GM23338 (cell line): ENCODE measurements around the gene NR3C1.

ENCODE experiments used
- CREB1 ChIP-seq: fragments of 250-450 bp; sonication (Bioruptor Pico); IDR thresholded peaks from 2 replicates; pipeline ENCODE4 v1.5.0; 2020; ENCODE audit warnings: low read depth, mild to moderate bottlenecking, moderate library complexity
- EZH2 ChIP-seq: fragments of 200-600 bp; sonication (generic); IDR thresholded peaks from one replicate; pipeline ENCODE4 v1.8.0; 2017; ENCODE audit warnings: antibody characterized with exemption, mild to moderate bottlenecking, low read depth; ENCODE audit not compliant: unreplicated experiment
- EZH2phosphoT487 ChIP-seq: fragments of 200-600 bp; sonication (generic); IDR thresholded peaks from one replicate; pipeline ENCODE4 v1.8.1; 2018; ENCODE audit warnings: antibody characterized with exemption; ENCODE audit not compliant: unreplicated experiment
- JUNB ChIP-seq: IDR thresholded peaks from one replicate; pipeline ENCODE4 v1.6.1; 2016; ENCODE audit warnings: antibody characterized with exemption; ENCODE audit not compliant: unreplicated experiment
- POLR2AphosphoS5 ChIP-seq: IDR thresholded peaks from 2 replicates; pipeline ENCODE4 v1.6.1; 2016; ENCODE audit warnings: antibody characterized with exemption, low read depth
- STAT1 ChIP-seq: IDR thresholded peaks from one replicate; pipeline ENCODE4 v1.6.1; 2016; ENCODE audit warnings: antibody characterized with exemption; ENCODE audit not compliant: unreplicated experiment
- ZNF114 ChIP-seq: fragments of 250-450 bp; sonication (Bioruptor Pico); IDR thresholded peaks from 2 replicates; pipeline ENCODE4 v1.5.0; 2020; ENCODE audit warnings: mild to moderate bottlenecking, moderate library complexity
- ZNF331 ChIP-seq: fragments of 250-450 bp; sonication (Bioruptor Pico); IDR thresholded peaks from 2 replicates; pipeline ENCODE4 v1.5.0; 2020; ENCODE audit warnings: low read depth, mild to moderate bottlenecking, moderate library complexity
- TF ChIP-seq, protein P1 (sequence below), 2 experiments: fragments of 200-600 bp in 1 of 2; sonication (generic) in 1 of 2; conservative IDR thresholded peaks; 2 replicates each; pipeline versions ENCODE4 v1.5.1 to v1.6.1; 2016 to 2017; ENCODE audit warnings: antibody characterized with exemption in 2 of 2, low read depth in 2 of 2, mild to moderate bottlenecking in 2 of 2, moderate library complexity in 1 of 2
- TF ChIP-seq, protein P2 (sequence below): IDR thresholded peaks from one replicate; pipeline ENCODE4 v1.6.1; 2018; ENCODE audit warnings: antibody characterized with exemption; ENCODE audit not compliant: unreplicated experiment
- TF ChIP-seq, protein P3 (sequence below): IDR thresholded peaks from 2 replicates; pipeline ENCODE4 v1.6.1; 2016; ENCODE audit warnings: antibody characterized with exemption
- TF ChIP-seq, protein P4 (sequence below): fragments of 250-450 bp; sonication (Bioruptor Pico); IDR thresholded peaks from 2 replicates; pipeline ENCODE4 v1.5.0; 2020; ENCODE audit warnings: mild to moderate bottlenecking, moderate library complexity

DNA sequence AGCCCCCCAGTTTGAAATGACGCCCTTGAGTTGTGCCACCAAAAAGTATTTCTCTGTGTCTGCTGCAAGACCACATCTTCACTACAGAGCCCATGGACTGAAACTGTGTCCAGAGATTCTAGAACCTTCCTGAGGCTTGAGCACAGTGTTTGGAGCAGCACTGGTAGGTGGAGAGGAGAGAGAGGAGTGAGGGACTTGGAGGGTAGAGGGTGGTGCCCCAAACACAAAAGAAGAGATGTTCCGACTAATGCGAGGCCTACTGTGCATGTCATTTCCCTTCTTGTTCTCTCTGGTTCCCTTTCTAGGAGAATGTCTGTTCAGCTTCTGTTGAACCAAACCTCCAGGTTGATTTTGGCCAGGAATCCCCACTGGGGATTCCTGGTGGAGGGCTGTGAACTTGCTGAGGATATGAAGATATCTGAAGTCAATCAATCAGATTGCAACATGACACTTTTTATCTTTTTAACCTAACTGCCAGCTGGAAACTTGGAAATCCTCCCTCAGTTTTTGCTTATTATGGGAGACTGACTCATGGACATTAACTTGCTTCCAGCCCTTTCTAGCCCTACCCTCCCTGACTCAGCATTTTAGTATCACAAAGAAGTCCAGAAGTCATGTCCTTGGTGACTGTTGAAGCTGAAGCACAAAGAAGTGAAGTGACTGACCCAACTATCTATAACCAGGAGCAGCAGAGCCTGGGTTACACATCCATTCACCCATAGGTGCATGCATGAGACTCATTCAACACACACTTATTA is 154.5 kb downstream of the NR3C1 start:
- TF ChIP-seq, protein P1, sequence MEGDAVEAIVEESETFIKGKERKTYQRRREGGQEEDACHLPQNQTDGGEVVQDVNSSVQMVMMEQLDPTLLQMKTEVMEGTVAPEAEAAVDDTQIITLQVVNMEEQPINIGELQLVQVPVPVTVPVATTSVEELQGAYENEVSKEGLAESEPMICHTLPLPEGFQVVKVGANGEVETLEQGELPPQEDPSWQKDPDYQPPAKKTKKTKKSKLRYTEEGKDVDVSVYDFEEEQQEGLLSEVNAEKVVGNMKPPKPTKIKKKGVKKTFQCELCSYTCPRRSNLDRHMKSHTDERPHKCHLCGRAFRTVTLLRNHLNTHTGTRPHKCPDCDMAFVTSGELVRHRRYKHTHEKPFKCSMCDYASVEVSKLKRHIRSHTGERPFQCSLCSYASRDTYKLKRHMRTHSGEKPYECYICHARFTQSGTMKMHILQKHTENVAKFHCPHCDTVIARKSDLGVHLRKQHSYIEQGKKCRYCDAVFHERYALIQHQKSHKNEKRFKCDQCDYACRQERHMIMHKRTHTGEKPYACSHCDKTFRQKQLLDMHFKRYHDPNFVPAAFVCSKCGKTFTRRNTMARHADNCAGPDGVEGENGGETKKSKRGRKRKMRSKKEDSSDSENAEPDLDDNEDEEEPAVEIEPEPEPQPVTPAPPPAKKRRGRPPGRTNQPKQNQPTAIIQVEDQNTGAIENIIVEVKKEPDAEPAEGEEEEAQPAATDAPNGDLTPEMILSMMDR (conservative IDR thresholded peaks at IDR 0.05; ENCODE audit: low read depth in 2 of 2): no peak
- TF ChIP-seq, protein P2, sequence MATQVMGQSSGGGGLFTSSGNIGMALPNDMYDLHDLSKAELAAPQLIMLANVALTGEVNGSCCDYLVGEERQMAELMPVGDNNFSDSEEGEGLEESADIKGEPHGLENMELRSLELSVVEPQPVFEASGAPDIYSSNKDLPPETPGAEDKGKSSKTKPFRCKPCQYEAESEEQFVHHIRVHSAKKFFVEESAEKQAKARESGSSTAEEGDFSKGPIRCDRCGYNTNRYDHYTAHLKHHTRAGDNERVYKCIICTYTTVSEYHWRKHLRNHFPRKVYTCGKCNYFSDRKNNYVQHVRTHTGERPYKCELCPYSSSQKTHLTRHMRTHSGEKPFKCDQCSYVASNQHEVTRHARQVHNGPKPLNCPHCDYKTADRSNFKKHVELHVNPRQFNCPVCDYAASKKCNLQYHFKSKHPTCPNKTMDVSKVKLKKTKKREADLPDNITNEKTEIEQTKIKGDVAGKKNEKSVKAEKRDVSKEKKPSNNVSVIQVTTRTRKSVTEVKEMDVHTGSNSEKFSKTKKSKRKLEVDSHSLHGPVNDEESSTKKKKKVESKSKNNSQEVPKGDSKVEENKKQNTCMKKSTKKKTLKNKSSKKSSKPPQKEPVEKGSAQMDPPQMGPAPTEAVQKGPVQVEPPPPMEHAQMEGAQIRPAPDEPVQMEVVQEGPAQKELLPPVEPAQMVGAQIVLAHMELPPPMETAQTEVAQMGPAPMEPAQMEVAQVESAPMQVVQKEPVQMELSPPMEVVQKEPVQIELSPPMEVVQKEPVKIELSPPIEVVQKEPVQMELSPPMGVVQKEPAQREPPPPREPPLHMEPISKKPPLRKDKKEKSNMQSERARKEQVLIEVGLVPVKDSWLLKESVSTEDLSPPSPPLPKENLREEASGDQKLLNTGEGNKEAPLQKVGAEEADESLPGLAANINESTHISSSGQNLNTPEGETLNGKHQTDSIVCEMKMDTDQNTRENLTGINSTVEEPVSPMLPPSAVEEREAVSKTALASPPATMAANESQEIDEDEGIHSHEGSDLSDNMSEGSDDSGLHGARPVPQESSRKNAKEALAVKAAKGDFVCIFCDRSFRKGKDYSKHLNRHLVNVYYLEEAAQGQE: no peak
- TF ChIP-seq EZH2phosphoT487 (no peak), POLR2AphosphoS5 (no peak), EZH2 (no peak), ZNF331 (CRISPR knock-in tag) (no peak), JUNB (no peak), CREB1 (CRISPR knock-in tag) (no peak), STAT1 (no peak), ZNF114 (no peak)
- TF ChIP-seq, protein P3, sequence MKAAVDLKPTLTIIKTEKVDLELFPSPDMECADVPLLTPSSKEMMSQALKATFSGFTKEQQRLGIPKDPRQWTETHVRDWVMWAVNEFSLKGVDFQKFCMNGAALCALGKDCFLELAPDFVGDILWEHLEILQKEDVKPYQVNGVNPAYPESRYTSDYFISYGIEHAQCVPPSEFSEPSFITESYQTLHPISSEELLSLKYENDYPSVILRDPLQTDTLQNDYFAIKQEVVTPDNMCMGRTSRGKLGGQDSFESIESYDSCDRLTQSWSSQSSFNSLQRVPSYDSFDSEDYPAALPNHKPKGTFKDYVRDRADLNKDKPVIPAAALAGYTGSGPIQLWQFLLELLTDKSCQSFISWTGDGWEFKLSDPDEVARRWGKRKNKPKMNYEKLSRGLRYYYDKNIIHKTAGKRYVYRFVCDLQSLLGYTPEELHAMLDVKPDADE: no peak
- TF ChIP-seq, protein P4, sequence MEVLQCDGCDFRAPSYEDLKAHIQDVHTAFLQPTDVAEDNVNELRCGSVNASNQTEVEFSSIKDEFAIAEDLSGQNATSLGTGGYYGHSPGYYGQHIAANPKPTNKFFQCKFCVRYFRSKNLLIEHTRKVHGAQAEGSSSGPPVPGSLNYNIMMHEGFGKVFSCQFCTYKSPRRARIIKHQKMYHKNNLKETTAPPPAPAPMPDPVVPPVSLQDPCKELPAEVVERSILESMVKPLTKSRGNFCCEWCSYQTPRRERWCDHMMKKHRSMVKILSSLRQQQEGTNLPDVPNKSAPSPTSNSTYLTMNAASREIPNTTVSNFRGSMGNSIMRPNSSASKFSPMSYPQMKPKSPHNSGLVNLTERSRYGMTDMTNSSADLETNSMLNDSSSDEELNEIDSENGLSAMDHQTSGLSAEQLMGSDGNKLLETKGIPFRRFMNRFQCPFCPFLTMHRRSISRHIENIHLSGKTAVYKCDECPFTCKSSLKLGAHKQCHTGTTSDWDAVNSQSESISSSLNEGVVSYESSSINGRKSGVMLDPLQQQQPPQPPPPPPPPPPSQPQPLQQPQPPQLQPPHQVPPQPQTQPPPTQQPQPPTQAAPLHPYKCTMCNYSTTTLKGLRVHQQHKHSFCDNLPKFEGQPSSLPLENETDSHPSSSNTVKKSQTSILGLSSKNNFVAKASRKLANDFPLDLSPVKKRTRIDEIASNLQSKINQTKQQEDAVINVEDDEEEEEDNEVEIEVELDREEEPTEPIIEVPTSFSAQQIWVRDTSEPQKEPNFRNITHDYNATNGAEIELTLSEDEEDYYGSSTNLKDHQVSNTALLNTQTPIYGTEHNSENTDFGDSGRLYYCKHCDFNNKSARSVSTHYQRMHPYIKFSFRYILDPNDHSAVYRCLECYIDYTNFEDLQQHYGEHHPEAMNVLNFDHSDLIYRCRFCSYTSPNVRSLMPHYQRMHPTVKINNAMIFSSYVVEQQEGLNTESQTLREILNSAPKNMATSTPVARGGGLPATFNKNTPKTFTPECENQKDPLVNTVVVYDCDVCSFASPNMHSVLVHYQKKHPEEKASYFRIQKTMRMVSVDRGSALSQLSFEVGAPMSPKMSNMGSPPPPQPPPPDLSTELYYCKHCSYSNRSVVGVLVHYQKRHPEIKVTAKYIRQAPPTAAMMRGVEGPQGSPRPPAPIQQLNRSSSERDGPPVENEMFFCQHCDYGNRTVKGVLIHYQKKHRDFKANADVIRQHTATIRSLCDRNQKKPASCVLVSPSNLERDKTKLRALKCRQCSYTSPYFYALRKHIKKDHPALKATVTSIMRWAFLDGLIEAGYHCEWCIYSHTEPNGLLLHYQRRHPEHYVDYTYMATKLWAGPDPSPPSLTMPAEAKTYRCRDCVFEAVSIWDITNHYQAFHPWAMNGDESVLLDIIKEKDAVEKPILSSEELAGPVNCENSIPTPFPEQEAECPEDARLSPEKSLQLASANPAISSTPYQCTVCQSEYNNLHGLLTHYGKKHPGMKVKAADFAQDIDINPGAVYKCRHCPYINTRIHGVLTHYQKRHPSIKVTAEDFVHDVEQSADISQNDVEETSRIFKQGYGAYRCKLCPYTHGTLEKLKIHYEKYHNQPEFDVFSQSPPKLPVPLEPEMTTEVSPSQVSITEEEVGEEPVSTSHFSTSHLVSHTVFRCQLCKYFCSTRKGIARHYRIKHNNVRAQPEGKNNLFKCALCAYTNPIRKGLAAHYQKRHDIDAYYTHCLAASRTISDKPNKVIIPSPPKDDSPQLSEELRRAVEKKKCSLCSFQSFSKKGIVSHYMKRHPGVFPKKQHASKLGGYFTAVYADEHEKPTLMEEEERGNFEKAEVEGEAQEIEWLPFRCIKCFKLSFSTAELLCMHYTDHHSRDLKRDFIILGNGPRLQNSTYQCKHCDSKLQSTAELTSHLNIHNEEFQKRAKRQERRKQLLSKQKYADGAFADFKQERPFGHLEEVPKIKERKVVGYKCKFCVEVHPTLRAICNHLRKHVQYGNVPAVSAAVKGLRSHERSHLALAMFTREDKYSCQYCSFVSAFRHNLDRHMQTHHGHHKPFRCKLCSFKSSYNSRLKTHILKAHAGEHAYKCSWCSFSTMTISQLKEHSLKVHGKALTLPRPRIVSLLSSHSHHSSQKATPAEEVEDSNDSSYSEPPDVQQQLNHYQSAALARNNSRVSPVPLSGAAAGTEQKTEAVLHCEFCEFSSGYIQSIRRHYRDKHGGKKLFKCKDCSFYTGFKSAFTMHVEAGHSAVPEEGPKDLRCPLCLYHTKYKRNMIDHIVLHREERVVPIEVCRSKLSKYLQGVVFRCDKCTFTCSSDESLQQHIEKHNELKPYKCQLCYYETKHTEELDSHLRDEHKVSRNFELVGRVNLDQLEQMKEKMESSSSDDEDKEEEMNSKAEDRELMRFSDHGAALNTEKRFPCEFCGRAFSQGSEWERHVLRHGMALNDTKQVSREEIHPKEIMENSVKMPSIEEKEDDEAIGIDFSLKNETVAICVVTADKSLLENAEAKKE: no peak
